Neural progenitor cell (in vitro differentiated cells): ENCODE measurements around the gene TRABD2B.

Experiments used
- CTCF ChIP-seq: fragments of 200-600 bp; sonication (generic); IDR thresholded peaks from 2 replicates; pipeline ENCODE4 v1.5.1; 2017; ENCODE audit warnings: antibody characterized with exemption, mild to moderate bottlenecking
- EZH2 ChIP-seq: fragments of 200-600 bp; sonication (generic); IDR thresholded peaks from 2 replicates; pipeline ENCODE4 v1.6.1; 2017; ENCODE audit warnings: antibody characterized with exemption, mild to moderate bottlenecking, moderate library complexity

GRCh38 chr1:47779613-47780012 lies 217.6 kb downstream of the TRABD2B start:
- TF ChIP-seq CTCF (no peak), EZH2 (no peak)
